H1 (cell line): ENCODE results near the gene TMUB1. TPM values are rescaled to one million over a fixed set of nuclear protein-coding genes. Genes with fewer than 3 reads are reported as not detected.

ENCODE experiments used
- CTCF ChIA-PET: fragments of 300-600 bp; sonication (Branson Sonifier 250); formaldehyde crosslinking; loops from one replicate; lab custom pipeline; 2021; ENCODE audit not compliant: partially characterized antibody; lab: Charles Lee
- POLR2A ChIA-PET: fragments of 300-600 bp; sonication (Branson Sonifier 250); formaldehyde crosslinking; loops from one replicate; lab custom pipeline; 2021; ENCODE audit warnings: inconsistent platforms; ENCODE audit not compliant: partially characterized antibody; lab: Charles Lee
- DNase-seq, 2 experiments: peaks; one replicate each; pipeline versions ENCODE4 v3.0.0 to v3.0.0-alpha.2; 2010 to 2022; ENCODE audit warnings: low spot score in 2 of 2, low read depth in 1 of 2, mixed read lengths in 1 of 2
- FAIRE-seq: peaks from 2 replicates; lab custom pipeline; 2011; peaks lifted over from hg19 to GRCh38; lab: Jason Lieb, UNC
- H2AFZ ChIP-seq: 2 replicates; pipeline ENCODE4 v1.8.1; 2012; ENCODE audit warnings: low read length, inconsistent platforms
- H2AK5ac ChIP-seq: 2 replicates; pipeline ENCODE4 v1.6.1; 2013; ENCODE audit warnings: low read depth, low read length
- H2BK120ac ChIP-seq: replicated peaks from 2 replicates; pipeline ENCODE3; 2013; ENCODE audit warnings: low read depth, low read length, inconsistent platforms
- H2BK12ac ChIP-seq: 2 replicates; pipeline ENCODE4 v1.6.1; 2013; ENCODE audit warnings: low read depth, low read length
- H2BK15ac ChIP-seq: 2 replicates; pipeline ENCODE4 v1.6.1; 2013; ENCODE audit warnings: low read length
- H2BK20ac ChIP-seq: 2 replicates; pipeline ENCODE4 v1.6.1; 2013; ENCODE audit warnings: low read length
- H2BK5ac ChIP-seq: 2 replicates; pipeline ENCODE4 v1.6.1; 2013; ENCODE audit warnings: low read depth, low read length
- H3K14ac ChIP-seq: 2 replicates; pipeline ENCODE4 v1.6.1; 2013; ENCODE audit warnings: inconsistent platforms; ENCODE audit not compliant: insufficient read length
- H3K18ac ChIP-seq: 2 replicates; pipeline ENCODE4 v1.6.1; 2013; ENCODE audit warnings: low read length; ENCODE audit errors: extremely low read depth
- H3K23ac ChIP-seq: 2 replicates; pipeline ENCODE4 v1.6.1; 2013; ENCODE audit warnings: inconsistent platforms; ENCODE audit not compliant: insufficient read length
- H3K23me2 ChIP-seq: 2 replicates; pipeline ENCODE4 v1.6.1; 2013; ENCODE audit warnings: low read depth, low read length
- H3K27ac ChIP-seq: 2 replicates; pipeline ENCODE4 v1.6.1; 2011; ENCODE audit warnings: low read depth, low read length, inconsistent platforms
- H3K27me3 ChIP-seq, 4 experiments: replicated peaks in 1 of 4; 1 replicate in 1 of 4; 2 replicates in 3 of 4; pipeline versions ENCODE4 v1.6.1 to v1.8.1; 2011 to 2013; ENCODE audit warnings: low read length in 3 of 4, mild to moderate bottlenecking in 3 of 4, inconsistent platforms in 2 of 4, mixed read lengths in 2 of 4, moderate library complexity in 1 of 4; ENCODE audit not compliant: control insufficient read depth in 3 of 4, insufficient read depth in 3 of 4; ENCODE audit errors: extremely low read depth in 1 of 4
- H3K36me3 ChIP-seq, 4 experiments: 2 replicates each; pipeline versions ENCODE4 v1.6.1 to v1.8.1; 2011 to 2013; ENCODE audit warnings: mild to moderate bottlenecking in 4 of 4, low read length in 3 of 4, moderate library complexity in 2 of 4, control low read depth in 1 of 4, inconsistent platforms in 1 of 4; ENCODE audit not compliant: insufficient read depth in 4 of 4, control insufficient read depth in 2 of 4
- H3K4ac ChIP-seq: replicated peaks from 2 replicates; pipeline ENCODE3; 2013; ENCODE audit warnings: low read length, low read depth, mixed read lengths, inconsistent platforms; ENCODE audit not compliant: insufficient read length
- H3K4me1 ChIP-seq, 4 experiments: replicated peaks in 1 of 4; 1 replicate in 1 of 4; 2 replicates in 3 of 4; pipeline versions ENCODE4 v1.6.1 to v1.8.1; 2011 to 2013; ENCODE audit warnings: low read length in 3 of 4, inconsistent platforms in 2 of 4, mixed read lengths in 1 of 4; ENCODE audit not compliant: insufficient read depth in 4 of 4, control insufficient read depth in 3 of 4
- H3K4me2 ChIP-seq, 2 experiments: 2 replicates each; pipeline versions ENCODE4 v1.6.1 to v1.8.1; 2011 to 2013; ENCODE audit warnings: low read depth in 2 of 2, low read length in 2 of 2, control low read depth in 1 of 2, inconsistent platforms in 1 of 2, mild to moderate bottlenecking in 1 of 2; ENCODE audit not compliant: insufficient read depth in 1 of 2
- H3K4me3 ChIP-seq, 4 experiments: fragments of 200-600, 300-600 bp in 1 of 4; sonication (generic), shearing (Covaris generic), sonication (Bioruptor Twin) in 1 of 4; 2 replicates each; pipeline versions ENCODE4 v1.5.1 to v1.8.1; 2011 to 2016; ENCODE audit warnings: low read length in 4 of 4, low read depth in 3 of 4, control low read depth in 2 of 4, inconsistent platforms in 2 of 4, mild to moderate bottlenecking in 2 of 4, mixed read lengths in 1 of 4, moderate library complexity in 1 of 4; ENCODE audit not compliant: insufficient read depth in 2 of 4; ENCODE audit errors: extremely low read depth in 1 of 4
- H3K56ac ChIP-seq: replicated peaks from 2 replicates; pipeline ENCODE3; 2013; ENCODE audit warnings: low read depth, mild to moderate bottlenecking, mixed read lengths, low read length, inconsistent platforms; ENCODE audit not compliant: insufficient read length
- H3K79me1 ChIP-seq: 2 replicates; pipeline ENCODE4 v1.6.1; 2013; ENCODE audit warnings: low read depth, low read length, control low read depth
- H3K79me2 ChIP-seq, 2 experiments: 2 replicates each; pipeline versions ENCODE4 v1.6.1 to v1.8.1; 2012 to 2013; ENCODE audit warnings: low read length in 2 of 2, mild to moderate bottlenecking in 2 of 2, inconsistent platforms in 1 of 2; ENCODE audit not compliant: insufficient read depth in 2 of 2, control insufficient read depth in 1 of 2
- H3K9ac ChIP-seq, 4 experiments: replicated peaks in 1 of 4; 1 replicate in 1 of 4; 2 replicates in 3 of 4; pipeline versions ENCODE4 v1.6.1 to v1.8.1; 2011 to 2013; ENCODE audit warnings: low read depth in 3 of 4, low read length in 3 of 4, control low read depth in 2 of 4, mild to moderate bottlenecking in 2 of 4, moderate library complexity in 2 of 4, inconsistent platforms in 1 of 4; ENCODE audit errors: extremely low read depth in 1 of 4
- H3K9me3 ChIP-seq, 2 experiments: 2 replicates each; pipeline versions ENCODE4 v1.6.1 to v1.8.1; 2012 to 2013; ENCODE audit warnings: mild to moderate bottlenecking in 2 of 2, moderate library complexity in 2 of 2, control low read depth in 1 of 2, inconsistent platforms in 1 of 2, low read depth in 1 of 2, low read length in 1 of 2, mixed read lengths in 1 of 2; ENCODE audit not compliant: insufficient read depth in 2 of 2
- H4K20me1 ChIP-seq, 2 experiments: replicated peaks in 1 of 2; 2 replicates each; pipeline versions ENCODE3 to v1.8.1; 2011 to 2013; ENCODE audit warnings: inconsistent platforms in 2 of 2, low read length in 2 of 2, mild to moderate bottlenecking in 1 of 2; ENCODE audit not compliant: insufficient read depth in 2 of 2, control insufficient read depth in 1 of 2
- H4K5ac ChIP-seq: 2 replicates; pipeline ENCODE4 v1.6.1; 2013; ENCODE audit warnings: low read length, low read depth, mixed read lengths, inconsistent platforms; ENCODE audit not compliant: insufficient read length
- H4K8ac ChIP-seq: 2 replicates; pipeline ENCODE4 v1.8.0; 2013; ENCODE audit warnings: mild to moderate bottlenecking, moderate library complexity, low read length, inconsistent platforms; ENCODE audit not compliant: insufficient read depth; ENCODE audit errors: extremely low read depth
- H4K91ac ChIP-seq: replicated peaks from 2 replicates; pipeline ENCODE3; 2013; ENCODE audit warnings: low read length, mixed read lengths, inconsistent platforms; ENCODE audit not compliant: insufficient read length
- E2F6 ChIP-seq: IDR thresholded peaks from 2 replicates; pipeline ENCODE4 v1.6.1; 2012; ENCODE audit warnings: inconsistent platforms
- RNF2 ChIP-seq: fragments of 200-900, 300-1000 bp; sonication (generic); IDR thresholded peaks from 2 replicates; pipeline ENCODE4 v1.7.1; 2016; ENCODE audit warnings: borderline replicate concordance, low read depth, mild to moderate bottlenecking, antibody characterized with exemption, low read length; ENCODE audit not compliant: poor library complexity, severe bottlenecking; ENCODE audit errors: missing control alignments
- SUZ12 ChIP-seq: fragments of 200-600 bp; sonication (generic); IDR thresholded peaks from 2 replicates; pipeline ENCODE4 v1.6.1; 2012; ENCODE audit warnings: mild to moderate bottlenecking, inconsistent platforms, low read length, moderate library complexity, mixed read lengths
- USF2 ChIP-seq: IDR thresholded peaks from 2 replicates; pipeline ENCODE4 v1.6.1; 2011; ENCODE audit warnings: low read length, improper control_type of control experiment
- WGBS, 2 experiments: shearing (Covaris generic) in 1 of 2; methylation state at CpG; one replicate each; pipeline versions ENCODE4 v1.1.6 to v1.1.7; 2013 to 2015; ENCODE audit warnings: low lambda C conversion rate in 2 of 2, mixed read lengths in 2 of 2, inconsistent platforms in 1 of 2, low coverage in 1 of 2, missing lambda C conversion rate in 1 of 2; ENCODE audit not compliant: insufficient replicate concordance in 2 of 2, insufficient coverage in 1 of 2, insufficient read length in 1 of 2; ENCODE audit errors: extremely low coverage in 1 of 2, missing lambda C conversion rate in 1 of 2; 5-methylcytosine and 5-hydroxymethylcytosine counted together
- polyA plus RNA-seq, 7 experiments: library from polyadenylated mRNA; depleted of rRNA in 3 of 7; stranded (reverse) in 5 of 7; unstranded in 2 of 7; fragments of >200 nt in 5 of 7; fragments of 200-250 nt in 2 of 7; gene quantifications; 1 replicate in 5 of 7; 2 replicates in 1 of 7; 4 replicates in 1 of 7; pipeline versions ENCODE4 v1.2.1 to v1.2.3, GENCODE V29; 2011 to 2013; ENCODE audit warnings: missing spikeins in 2 of 7, mixed read lengths in 2 of 7
- total RNA-seq: library from RNA; stranded (reverse); fragmentation: NEBNext Ultra II Directional; extraction: Animal tissue kit (Norgen Biotek cat#: 25700); gene quantifications from 2 replicates; pipeline ENCODE4 v1.2.1, GENCODE V29; 2021

TMUB1 gene
- total and polyA plus RNA-seq, 2 of the 8 experiments (the other 6 are each of a cell fraction or from before 2014, with no cell fraction given) = 41.4 to 56.2 TPM

GRCh38 chr7:151058781-151059366, 24.4 kb downstream of the TMUB1 start:
- Histone ChIP-seq H3K79me1 (0 out of 2 replicates have a peak, but pooled peaks cover 3% of the 10 kb centered on the region), H3K27me3 (peaks cover 0 to 9% (median 4%) of the 10 kb centered on the region in 4 experiments; a peak in 5 of 7 replicates), H3K27ac (no peak overlapping the region), H4K91ac (peak overlapping the region; percentile 22), H2BK15ac (peak overlapping the region; percentile 1; the same call in 1 of the 2 replicates), H3K56ac (no peak overlapping the region), H3K4me3 (peak overlapping the region; percentile 59 to 91 (median 74)), H3K18ac (peak overlapping the region; percentile 68), H2AFZ (no peak overlapping the region), H2BK20ac (peak overlapping the region; percentile 34; the same call in 1 of the 2 replicates), H3K79me2 (peaks cover 0 to 6% of the 10 kb centered on the region in 2 experiments; a peak in 1 of 4 replicates), H2BK120ac (no peak overlapping the region), H3K9me3 (no peaks in the 10 kb centered on the region), H3K14ac (no peak overlapping the region), H2BK5ac (peak overlapping the region; percentile 71; the same call in 1 of the 2 replicates), H3K4ac (no peak overlapping the region), H3K9ac (peak overlapping the region in 3 of 4 experiments; percentile 14 to 62 (median 35); a peak in 4 of 7 replicates), H2BK12ac (peak overlapping the region; percentile 44; the same call in 1 of the 2 replicates), H3K23me2 (peaks cover 33% of the 10 kb centered on the region), H3K4me1 (peaks cover 9 to 42% (median 32%) of the 10 kb centered on the region in 4 experiments), H4K20me1 (peaks cover 0 to 4% of the 10 kb centered on the region in 2 experiments), H2AK5ac (no peak overlapping the region), H4K8ac (no peak overlapping the region), H4K5ac (peak overlapping the region; percentile 72), H3K36me3 (no peaks in the 10 kb centered on the region), H3K4me2 (peak overlapping the region; percentile 86 to 98), H3K23ac (no peak overlapping the region)
- no peak for FAIRE-seq
- ChIA-PET CTCF (interaction anchor here (0.7 to 9.7 kb wide), 7 partner anchors 26 to 65 kb away, joined by 3 to 88 read pairs (median 5); partner anchors contain the start of gene ABCB8), POLR2A (interaction anchor here (1.0 to 2.5 kb wide), 8 partner anchors 10 to 49 kb away, joined by 3 to 6 read pairs (median 3); partner anchors contain the start of genes FASTK and TMUB1)
- TF ChIP-seq RNF2 (peak; percentile 0), USF2 (no peak), SUZ12 (no peak), E2F6 (no peak)
- WGBS, 2 experiments = 25% methylated on average over 18 of the region's 18 CpGs; no CpG with 5 or more reads in 1 of the 2 experiments
- peak in 1 of 2 experiments; percentile 62 for DNase-seq
